Testis (tissue), 2 donors: ENCODE results near the gene EHMT1.

Experiments
- POLR2A ChIP-seq: fragments of 450-650 bp; IDR thresholded peaks from one replicate; pipeline ENCODE4 v1.6.1; 2017; ENCODE audit warnings: antibody characterized with exemption, mild to moderate bottlenecking, moderate library complexity
- TF ChIP-seq, protein P1 (sequence below), 3 experiments: fragments of 450-650 bp in 2 of 3; fragments of 200-600 bp in 1 of 3; sonication (generic) in 1 of 3; IDR thresholded peaks; one replicate each; pipeline ENCODE4 v1.5.1; 2016 to 2019; ENCODE audit warnings: antibody characterized with exemption in 3 of 3, mild to moderate bottlenecking in 2 of 3, moderate library complexity in 1 of 3

DNA sequence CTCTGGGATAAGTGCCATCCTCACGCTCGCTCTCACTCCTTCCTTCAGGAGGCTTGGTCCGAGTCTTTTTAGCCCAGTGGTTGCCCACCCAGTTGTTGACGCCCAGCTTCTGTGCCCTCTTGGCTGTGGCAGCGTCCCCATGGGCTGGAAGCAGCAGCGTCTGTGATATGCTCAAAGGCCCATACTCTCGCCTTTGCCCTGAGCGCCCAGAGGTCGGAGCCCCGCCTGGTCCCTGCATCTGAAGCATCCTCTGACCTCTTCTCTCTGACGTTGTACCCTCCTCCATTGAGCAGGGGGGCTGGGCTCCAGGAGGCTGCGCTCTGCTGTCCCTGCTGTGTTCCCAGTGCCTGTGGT, 180.8 kb downstream of the EHMT1 start:
- TF ChIP-seq, protein P1, sequence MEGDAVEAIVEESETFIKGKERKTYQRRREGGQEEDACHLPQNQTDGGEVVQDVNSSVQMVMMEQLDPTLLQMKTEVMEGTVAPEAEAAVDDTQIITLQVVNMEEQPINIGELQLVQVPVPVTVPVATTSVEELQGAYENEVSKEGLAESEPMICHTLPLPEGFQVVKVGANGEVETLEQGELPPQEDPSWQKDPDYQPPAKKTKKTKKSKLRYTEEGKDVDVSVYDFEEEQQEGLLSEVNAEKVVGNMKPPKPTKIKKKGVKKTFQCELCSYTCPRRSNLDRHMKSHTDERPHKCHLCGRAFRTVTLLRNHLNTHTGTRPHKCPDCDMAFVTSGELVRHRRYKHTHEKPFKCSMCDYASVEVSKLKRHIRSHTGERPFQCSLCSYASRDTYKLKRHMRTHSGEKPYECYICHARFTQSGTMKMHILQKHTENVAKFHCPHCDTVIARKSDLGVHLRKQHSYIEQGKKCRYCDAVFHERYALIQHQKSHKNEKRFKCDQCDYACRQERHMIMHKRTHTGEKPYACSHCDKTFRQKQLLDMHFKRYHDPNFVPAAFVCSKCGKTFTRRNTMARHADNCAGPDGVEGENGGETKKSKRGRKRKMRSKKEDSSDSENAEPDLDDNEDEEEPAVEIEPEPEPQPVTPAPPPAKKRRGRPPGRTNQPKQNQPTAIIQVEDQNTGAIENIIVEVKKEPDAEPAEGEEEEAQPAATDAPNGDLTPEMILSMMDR (IDR thresholded peaks at IDR 0.05): no peak
- no peak for TF ChIP-seq POLR2A
